Measurements from ENCODE around the gene TRAPPC10.

TRAPPC10 gene, protein sequence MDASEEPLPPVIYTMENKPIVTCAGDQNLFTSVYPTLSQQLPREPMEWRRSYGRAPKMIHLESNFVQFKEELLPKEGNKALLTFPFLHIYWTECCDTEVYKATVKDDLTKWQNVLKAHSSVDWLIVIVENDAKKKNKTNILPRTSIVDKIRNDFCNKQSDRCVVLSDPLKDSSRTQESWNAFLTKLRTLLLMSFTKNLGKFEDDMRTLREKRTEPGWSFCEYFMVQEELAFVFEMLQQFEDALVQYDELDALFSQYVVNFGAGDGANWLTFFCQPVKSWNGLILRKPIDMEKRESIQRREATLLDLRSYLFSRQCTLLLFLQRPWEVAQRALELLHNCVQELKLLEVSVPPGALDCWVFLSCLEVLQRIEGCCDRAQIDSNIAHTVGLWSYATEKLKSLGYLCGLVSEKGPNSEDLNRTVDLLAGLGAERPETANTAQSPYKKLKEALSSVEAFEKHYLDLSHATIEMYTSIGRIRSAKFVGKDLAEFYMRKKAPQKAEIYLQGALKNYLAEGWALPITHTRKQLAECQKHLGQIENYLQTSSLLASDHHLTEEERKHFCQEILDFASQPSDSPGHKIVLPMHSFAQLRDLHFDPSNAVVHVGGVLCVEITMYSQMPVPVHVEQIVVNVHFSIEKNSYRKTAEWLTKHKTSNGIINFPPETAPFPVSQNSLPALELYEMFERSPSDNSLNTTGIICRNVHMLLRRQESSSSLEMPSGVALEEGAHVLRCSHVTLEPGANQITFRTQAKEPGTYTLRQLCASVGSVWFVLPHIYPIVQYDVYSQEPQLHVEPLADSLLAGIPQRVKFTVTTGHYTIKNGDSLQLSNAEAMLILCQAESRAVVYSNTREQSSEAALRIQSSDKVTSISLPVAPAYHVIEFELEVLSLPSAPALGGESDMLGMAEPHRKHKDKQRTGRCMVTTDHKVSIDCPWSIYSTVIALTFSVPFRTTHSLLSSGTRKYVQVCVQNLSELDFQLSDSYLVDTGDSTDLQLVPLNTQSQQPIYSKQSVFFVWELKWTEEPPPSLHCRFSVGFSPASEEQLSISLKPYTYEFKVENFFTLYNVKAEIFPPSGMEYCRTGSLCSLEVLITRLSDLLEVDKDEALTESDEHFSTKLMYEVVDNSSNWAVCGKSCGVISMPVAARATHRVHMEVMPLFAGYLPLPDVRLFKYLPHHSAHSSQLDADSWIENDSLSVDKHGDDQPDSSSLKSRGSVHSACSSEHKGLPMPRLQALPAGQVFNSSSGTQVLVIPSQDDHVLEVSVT

DNA sequence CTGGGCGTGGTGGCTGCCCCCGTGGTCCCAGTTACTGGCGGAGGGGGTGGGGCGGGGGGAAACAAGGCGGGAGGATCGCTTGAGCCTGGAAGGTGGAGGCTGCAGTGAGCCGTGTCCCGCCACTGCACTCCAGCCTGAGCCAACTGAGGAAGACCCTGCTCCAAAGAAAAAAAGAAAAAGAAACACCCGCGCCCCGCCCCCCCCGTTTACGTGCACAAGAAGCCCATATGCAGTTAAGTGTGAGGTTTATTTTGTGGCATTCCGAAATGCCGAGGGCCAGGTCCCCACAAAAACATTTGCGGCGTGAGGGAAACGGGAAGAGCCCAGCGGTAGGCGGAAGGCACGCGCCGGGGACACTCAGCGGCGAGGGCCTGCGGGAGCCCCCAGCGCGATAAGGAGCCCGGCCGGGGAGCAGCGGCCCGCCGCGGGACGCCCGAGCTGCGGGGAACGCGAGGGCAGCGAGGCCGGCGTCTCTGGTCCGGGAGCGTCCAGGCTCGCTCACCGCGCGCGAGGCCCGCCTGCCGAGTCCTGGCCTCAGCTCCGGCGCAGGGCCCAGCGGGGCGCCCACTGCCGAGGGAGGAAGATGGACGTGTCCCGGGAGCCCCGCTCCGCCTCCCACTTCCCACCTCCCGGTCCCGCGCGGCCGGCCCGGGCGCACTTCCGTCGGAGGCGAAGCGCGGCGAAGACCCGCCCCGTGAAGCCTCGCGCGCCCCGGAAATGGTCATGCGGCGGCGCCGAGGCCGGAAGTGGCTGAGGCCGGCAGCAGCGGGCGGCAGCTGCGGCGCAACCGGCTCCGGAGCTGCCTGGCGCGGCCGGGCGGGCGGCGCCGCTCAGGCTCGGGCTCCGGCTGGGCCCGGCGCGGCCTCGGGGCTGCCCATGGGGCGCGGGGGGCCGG is at the start of gene TRAPPC10:
TRAPPC10 (plus strand) TSS at position 731 of the 895 bp plus-strand sequence. CDS start 185 bp downstream, outside the sequence.
- DNase-seq, result peak; percentile 83

DNA sequence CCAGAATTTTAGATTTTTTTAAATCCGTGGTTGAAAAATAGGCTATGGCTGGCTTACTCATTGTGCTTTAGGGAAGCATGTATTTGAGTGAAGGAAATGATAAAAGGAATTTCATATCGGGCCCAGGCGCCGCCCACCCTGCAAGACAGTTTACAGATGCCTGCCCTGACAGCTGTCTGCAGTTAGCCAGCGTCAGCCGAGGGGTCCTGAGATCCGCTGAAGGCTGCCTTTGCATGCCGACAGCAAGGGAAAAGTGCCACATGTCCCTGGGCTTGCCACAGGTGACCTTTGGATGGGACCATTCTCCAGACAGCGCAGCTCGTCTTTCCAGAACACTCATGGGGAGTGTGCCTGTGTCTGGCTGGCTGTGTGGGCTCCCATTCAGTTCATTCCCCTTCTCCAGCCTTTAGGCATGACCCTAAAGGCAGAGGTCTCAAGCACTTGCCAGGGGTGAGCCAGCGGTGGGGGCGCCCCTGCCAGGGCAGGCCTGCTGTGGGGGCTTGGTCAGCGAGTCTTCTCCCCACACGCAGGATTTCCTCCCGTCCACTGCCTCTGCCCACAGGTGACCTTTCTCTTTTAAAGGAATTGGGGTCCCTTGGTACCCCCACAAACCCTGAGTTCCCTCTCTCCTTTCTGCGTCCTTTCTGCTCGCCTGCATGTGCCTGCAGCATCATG is 46.1 kb upstream of the TRAPPC10 start:
- DNase-seq, result no peak

DNA sequence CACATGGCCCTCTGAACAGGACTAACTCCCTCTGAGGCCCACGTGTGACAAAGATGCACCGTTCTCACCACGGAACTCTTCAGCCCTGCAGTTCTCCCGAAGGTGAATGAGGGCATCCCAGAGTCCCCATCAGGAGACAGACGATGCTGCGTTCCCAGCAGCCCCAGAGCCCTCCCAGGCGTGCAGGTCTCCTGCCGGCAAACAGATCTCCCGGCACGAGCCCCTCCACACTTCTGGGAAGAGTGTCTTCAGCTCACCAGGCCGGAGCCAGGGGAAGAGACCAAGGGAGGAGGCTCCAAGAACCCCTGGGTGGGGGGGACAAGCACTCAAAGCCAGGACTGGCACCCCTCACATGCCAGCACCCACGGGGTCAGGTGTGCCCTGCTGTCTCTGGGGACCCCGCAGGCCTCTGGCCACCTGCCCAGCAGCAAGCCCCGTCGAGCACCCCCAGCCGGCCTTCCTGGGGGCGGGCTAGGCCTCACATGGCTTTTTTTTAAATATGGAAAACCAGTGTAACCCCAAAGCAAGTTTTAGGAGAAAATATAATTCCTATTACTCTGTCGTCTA is 45.1 kb upstream of the TRAPPC10 start:
- DNase-seq, result no peak

- no peak for DNase-seq
Observed at GRCh38 chr21:43967981-43968380, 44.1 kb upstream of the TRAPPC10 start.

- no peak for DNase-seq
Observed at GRCh38 chr21:43968410-43969114, 43.5 kb upstream of the TRAPPC10 start.

DNA sequence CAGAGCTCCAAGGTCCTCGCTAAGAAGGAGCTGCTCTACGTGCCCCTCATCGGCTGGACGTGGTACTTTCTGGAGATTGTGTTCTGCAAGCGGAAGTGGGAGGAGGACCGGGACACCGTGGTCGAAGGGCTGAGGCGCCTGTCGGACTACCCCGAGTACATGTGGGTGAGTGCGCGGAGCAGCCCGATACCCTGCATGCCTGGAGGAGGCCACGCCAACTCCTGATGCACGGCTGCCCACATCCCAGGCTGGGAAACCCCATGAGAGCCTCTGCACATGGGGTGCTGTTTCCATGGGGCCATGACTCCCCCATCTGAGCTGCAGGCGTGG is 43.0 kb upstream of the TRAPPC10 start:
- DNase-seq, result no peak

GRCh38 chr21:43970551-43970950 is 41.6 kb upstream of the TRAPPC10 start:
- no peak for DNase-seq

GRCh38 chr21:43971201-43971991 is 40.7 kb upstream of the TRAPPC10 start:
- no peak for DNase-seq

DNA sequence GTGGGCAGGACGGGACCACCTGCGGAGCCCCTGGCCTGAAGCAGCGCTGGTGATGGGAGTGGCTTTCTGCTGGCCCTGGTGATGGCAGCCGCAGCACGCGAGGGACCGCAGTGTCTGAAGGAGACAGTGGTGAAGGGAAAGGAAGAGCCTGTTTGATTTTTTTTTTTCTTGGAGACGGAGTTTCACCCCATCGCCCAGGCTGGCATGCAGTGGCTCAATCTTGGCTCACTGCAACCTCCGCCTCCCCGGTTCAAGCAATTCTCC is 40.2 kb upstream of the TRAPPC10 start:
- no peak for DNase-seq

- no peak for DNase-seq
Observed at GRCh38 chr21:43972850-43973633, 39.1 kb upstream of the TRAPPC10 start.

- no peak for DNase-seq
Observed at GRCh38 chr21:43973634-43973955, 38.5 kb upstream of the TRAPPC10 start.

DNA sequence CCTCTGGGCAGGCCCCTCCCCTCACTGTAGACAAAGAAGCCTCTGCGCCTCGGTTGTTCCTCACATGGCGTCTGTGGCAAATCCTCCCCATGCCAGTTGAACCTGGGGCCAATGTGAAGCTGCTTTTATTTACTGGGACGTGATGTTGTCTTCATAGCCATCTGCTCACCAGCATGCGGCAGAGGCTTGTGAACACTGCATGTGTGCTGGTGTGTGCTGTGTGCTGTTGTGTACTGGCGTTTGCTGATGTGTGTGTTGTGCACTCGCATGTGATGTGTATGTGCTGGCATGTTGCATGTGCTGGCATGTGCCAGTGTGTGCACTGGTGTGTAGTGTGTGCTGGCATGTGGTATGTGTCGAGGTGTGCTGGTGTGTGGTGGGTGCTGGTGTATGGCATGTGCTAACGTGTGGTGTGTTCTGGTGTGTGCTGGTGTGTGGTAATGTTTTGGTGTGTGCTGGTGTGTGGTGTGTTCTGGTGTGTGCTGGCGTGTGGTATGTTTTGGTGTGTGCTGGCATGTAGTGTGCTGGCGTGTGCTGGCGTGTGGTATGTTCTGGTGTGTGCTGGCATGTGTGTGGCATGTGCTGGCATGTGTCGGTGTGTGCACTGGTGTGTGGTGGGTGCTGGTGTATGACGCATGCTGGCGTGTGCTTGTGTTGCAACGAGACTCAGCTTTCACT is 37.2 kb upstream of the TRAPPC10 start:
- DNase-seq, result no peak

- DNase-seq, result peak; percentile 54
Observed at GRCh38 chr21:43975469-43976098, 36.5 kb upstream of the TRAPPC10 start.

- DNase-seq, result no peak
Observed at GRCh38 chr21:43976661-43977060, 35.4 kb upstream of the TRAPPC10 start.

- no peak for DNase-seq
Observed at GRCh38 chr21:43978060-43978459, 34.0 kb upstream of the TRAPPC10 start.

GRCh38 chr21:43979654-43980053 is 32.5 kb upstream of the TRAPPC10 start:
- no peak for DNase-seq

DNA sequence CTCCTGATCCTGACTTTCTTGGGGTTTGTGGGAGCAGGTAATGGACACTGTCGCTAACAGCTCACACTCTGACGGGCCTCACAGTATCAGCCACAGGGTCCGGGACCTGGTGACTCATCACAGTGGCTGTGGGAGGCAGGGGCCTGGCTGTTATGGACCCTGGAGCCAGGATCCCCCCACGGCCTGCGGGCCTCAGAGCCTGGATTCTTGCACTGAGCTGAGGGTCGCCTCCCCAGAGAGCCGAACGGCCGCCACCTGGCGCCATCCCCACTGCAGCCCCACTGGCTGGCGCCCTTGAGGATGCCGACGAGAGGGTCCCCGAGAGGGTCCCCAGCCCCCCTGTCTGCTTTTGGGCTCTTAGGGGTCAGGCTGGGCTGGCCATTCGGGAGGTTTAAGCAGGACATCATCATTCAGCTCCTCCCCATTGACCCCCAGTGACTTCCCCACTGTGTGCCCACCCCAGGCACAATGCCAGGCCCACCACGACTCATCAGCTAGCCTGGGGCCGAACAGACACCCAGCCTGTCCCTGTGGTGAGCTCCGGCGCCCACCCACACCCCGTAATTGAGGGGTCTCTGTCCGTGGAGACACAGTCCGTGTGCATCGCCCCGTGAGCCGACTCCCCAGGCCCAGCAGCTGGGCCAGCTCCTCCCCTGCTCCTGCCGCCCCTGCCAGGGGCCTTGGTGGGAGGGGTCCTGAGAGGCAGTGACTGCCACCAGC is 30.8 kb upstream of the TRAPPC10 start:
- DNase-seq, result no peak

- DNase-seq, result no peak
Observed at GRCh38 chr21:43981871-43982210, 30.3 kb upstream of the TRAPPC10 start.
